ENCODE data around the gene TNS2. TPM values are rescaled to one million over a fixed set of nuclear protein-coding genes. Genes with fewer than 3 reads are reported as not detected.

TNS2 gene
- total RNA-seq, 1 donor from 2014 or later = 116 TPM

DNA sequence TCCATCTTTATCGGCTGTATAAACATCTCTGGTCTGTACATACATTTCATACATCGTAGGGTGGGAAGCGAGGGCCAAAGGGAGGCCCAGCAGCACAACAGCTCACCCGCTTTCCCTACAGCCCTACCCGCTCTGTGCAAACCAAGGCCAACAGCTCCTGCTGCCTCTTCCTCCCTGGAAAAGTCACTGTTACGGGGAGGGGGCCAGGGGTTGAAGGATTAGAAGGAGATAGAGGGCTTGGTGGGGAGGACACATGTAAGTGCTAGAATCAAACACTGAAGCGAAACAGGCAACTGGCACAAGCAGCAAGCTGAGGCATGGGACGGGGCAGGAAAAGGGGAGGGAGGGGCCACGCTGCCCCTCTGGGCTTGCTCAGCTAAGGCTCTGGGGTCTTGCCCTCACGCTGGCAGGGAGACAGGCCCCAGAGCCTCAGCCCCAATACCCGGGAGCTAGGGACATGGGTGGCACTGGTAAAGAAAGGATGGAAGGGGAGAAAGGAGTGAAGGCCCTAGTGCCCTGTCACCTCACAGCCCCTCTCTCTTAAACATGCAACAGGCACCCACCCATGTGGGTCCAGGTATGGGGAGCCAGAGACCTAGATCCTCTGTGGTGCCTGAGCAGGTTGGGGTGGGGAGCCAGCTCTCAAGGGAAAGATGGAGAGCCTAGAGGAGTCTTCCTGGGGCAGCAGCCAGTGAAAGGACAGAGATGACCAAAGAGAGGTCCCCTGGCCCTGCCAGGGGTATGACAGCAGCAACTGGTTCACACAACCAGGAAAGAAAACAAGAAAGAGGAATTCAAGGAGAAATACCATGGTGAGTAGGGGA is 15.0 kb downstream of the TNS2 start:
- peaks cover 21% of the 10 kb centered on the region for H3K36me3 Mint-ChIP-seq (ENCODE audit: unreplicated experiment)
- no peaks in the 10 kb centered on the region for H3K9me3 Mint-ChIP-seq (ENCODE audit: unreplicated experiment)
- H3K27me3 Mint-ChIP-seq (ENCODE audit: unreplicated experiment) = no peaks in the 10 kb centered on the region
- TF ChIP-seq CTCF (IDR thresholded peaks at IDR 0.05) = no peak
- no peak for DNase-seq (ENCODE audit: extremely low spot score, unreplicated experiment)
- H3K4me1 Mint-ChIP-seq (ENCODE audit: unreplicated experiment) = peaks cover 86% of the 10 kb centered on the region
- peak overlapping the region; percentile 89 for H3K27ac Mint-ChIP-seq (ENCODE audit: unreplicated experiment)
- no peak overlapping the region for H3K4me3 Mint-ChIP-seq (ENCODE audit: unreplicated experiment)

DNA sequence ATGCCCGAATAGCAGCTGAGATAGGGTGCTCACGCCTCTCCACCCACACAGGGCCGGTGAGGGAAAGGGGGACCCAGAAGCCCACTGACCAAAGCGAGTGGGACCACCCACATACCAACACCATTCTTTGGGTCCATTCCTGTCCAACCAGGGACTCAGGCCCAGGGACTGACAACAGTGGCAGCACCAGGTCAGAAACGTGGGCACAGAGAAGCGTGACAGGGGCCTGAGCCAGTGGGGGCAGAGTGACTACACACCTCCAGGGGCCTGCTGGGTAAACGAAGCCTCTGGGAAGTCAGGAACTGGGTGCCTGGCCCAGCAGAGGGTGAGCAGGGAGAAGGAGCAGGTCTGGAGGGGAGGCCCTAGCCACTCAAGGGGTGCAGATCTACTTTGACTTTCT is 15.6 kb downstream of the TNS2 start:
- Mint-ChIP-seq H3K27ac (ENCODE audit: unreplicated experiment) (peak overlapping the region; percentile 89), H3K36me3 (ENCODE audit: unreplicated experiment) (peaks cover 22% of the 10 kb centered on the region), H3K9me3 (ENCODE audit: unreplicated experiment) (no peaks in the 10 kb centered on the region), H3K27me3 (ENCODE audit: unreplicated experiment) (no peaks in the 10 kb centered on the region), H3K4me1 (ENCODE audit: unreplicated experiment) (peaks cover 89% of the 10 kb centered on the region), H3K4me3 (ENCODE audit: unreplicated experiment) (no peak overlapping the region)
- DNase-seq (ENCODE audit: extremely low spot score, unreplicated experiment) = no peak
- TF ChIP-seq CTCF (IDR thresholded peaks at IDR 0.05) = no peak

DNA sequence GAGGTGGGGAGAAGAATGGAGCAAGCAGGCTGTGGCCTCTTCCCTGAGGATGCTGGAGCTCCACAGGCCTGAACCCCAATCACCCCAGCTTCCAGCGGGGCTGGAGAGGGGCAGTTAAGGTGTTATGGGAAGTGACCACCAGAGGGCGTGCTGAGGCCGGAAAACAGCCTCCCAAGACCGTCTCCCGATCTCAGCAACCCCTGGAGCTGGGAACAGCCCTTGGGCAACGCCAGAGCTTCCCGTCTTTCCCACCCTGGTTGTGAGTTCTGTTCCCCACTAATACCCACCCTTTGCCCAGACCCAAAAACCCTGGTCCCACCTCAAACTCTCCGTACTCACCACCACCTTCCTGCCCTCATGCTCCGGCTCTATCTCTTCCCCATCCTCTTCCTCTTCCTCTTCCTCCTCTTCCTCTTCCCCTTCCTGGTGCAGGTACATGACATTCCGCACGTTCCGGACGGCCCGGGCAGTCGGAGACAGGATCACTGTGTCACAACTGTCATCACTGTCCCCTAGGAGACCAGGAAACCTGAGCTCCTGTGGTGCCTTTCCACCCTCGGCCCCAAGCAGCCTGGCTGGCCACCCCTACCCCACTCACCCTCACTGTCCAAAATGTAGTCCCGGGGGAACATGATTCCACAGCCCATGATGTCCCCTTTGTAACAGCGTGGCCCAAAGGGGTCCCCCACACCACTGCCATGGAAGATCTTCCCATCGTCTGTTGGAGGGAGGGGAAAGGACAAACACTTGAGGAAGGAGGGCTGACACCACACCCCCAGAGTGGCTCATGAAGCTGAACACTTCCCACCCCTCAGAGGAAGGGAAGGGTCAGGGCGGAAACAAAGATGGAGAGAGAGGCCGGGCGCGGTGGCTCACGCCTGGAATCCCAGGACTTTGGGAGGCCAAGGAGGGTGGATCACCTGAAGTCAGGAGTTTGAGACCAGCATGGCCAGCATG is 16.4 kb downstream of the TNS2 start:
- peak; percentile 92 for TF ChIP-seq CTCF (IDR thresholded peaks at IDR 0.05)
- Mint-ChIP-seq H3K4me1 (ENCODE audit: unreplicated experiment) (peaks cover 94% of the 10 kb centered on the region), H3K36me3 (ENCODE audit: unreplicated experiment) (peaks cover 26% of the 10 kb centered on the region), H3K4me3 (ENCODE audit: unreplicated experiment) (peak overlapping the region; percentile 32), H3K27ac (ENCODE audit: unreplicated experiment) (peak overlapping the region; percentile 84), H3K9me3 (ENCODE audit: unreplicated experiment) (no peaks in the 10 kb centered on the region), H3K27me3 (ENCODE audit: unreplicated experiment) (no peaks in the 10 kb centered on the region)
- peak; percentile 92 for DNase-seq (ENCODE audit: extremely low spot score, unreplicated experiment)

DNA sequence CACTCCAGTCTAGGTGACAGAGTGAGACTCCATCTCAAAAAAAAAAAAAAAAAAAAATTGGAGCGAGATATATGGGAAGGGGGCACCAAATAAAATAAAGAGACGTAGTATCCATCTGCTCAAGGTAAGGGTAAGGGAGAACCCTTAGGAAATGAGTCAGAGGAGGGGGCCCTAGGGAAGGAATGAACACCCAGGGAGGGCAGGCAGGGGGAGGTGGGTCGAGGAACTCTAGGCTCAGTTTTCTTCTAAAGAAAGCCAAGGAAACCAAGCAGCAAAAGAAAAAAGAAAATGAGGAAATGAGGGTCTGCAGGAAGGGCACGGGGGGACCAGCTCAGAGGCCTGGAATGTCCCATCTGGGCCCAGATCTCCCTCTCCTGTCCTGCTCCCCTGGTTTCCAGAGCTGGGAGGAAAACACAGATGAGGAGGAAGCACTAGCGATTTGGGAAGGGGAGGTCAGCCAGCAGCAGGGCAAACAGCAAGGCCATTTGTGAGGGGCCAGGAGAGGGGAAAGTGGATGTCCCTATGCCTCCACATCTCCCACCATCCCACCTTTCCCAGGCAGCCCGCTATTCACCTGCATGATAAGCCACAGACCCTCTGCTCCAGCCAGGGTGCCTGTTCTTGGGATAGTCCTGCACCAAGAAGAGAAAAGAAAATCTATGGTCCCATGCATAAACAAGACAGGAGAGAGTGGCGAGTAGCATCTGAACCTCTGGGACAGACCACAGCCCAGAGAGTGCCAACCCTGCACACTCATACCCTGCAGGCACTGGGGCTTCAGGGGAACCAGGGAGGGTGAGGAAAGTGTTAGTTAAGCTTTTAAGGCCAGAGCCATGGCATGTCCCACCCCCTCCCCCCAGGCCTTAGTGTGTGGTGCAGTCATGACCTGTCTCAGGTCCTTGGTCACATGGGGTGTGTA is 17.5 kb downstream of the TNS2 start:
- TF ChIP-seq CTCF (IDR thresholded peaks at IDR 0.05) = no peak
- Mint-ChIP-seq H3K9me3 (ENCODE audit: unreplicated experiment) (no peaks in the 10 kb centered on the region), H3K4me3 (ENCODE audit: unreplicated experiment) (no peak overlapping the region), H3K27ac (ENCODE audit: unreplicated experiment) (peak overlapping the region; percentile 10), H3K4me1 (ENCODE audit: unreplicated experiment) (peaks cover 95% of the 10 kb centered on the region), H3K36me3 (ENCODE audit: unreplicated experiment) (peaks cover 28% of the 10 kb centered on the region), H3K27me3 (ENCODE audit: unreplicated experiment) (no peaks in the 10 kb centered on the region)
- DNase-seq (ENCODE audit: extremely low spot score, unreplicated experiment) = no peak
